Hepatocyte (in vitro differentiated cells): ENCODE measurements around the gene ABCB10. TPM values are rescaled to one million over a fixed set of nuclear protein-coding genes. Genes with fewer than 3 reads are reported as not detected.

Experiments
- DNase-seq: peaks from one replicate; pipeline ENCODE4 v3.0.0-alpha.2; 2016; ENCODE audit warnings: low spot score
- H2AFZ ChIP-seq: fragments of 200-600 bp; sonication (generic); 2 replicates; pipeline ENCODE4 v1.6.0; 2016; ENCODE audit warnings: antibody characterized with exemption, mild to moderate bottlenecking
- H3K27ac ChIP-seq: fragments of 200-600 bp; sonication (generic); 2 replicates; pipeline ENCODE4 v1.5.1; 2016; ENCODE audit warnings: mild to moderate bottlenecking
- H3K27me3 ChIP-seq: fragments of 200-600 bp; sonication (generic); 2 replicates; pipeline ENCODE4 v1.6.1; 2016
- H3K36me3 ChIP-seq: fragments of 200-600 bp; sonication (generic); replicated peaks from 2 replicates; pipeline ENCODE4 v1.5.1; 2016; ENCODE audit warnings: low read depth; ENCODE audit not compliant: insufficient read depth
- H3K4me1 ChIP-seq: fragments of 200-600 bp; sonication (generic); 2 replicates; pipeline ENCODE4 v1.5.1; 2016; ENCODE audit warnings: mild to moderate bottlenecking, moderate library complexity; ENCODE audit not compliant: insufficient read depth
- H3K4me2 ChIP-seq: fragments of 200-600 bp; sonication (generic); 2 replicates; pipeline ENCODE4 v1.6.0; 2016
- H3K4me3 ChIP-seq: fragments of 200-600 bp; sonication (generic); 2 replicates; pipeline ENCODE4 v1.5.1; 2016; ENCODE audit warnings: mild to moderate bottlenecking
- H3K79me2 ChIP-seq: fragments of 200-600 bp; sonication (generic); 2 replicates; pipeline ENCODE4 v1.6.0; 2017; ENCODE audit warnings: mild to moderate bottlenecking
- H3K9me2 ChIP-seq: fragments of 200-600 bp; sonication (generic); replicated peaks from 2 replicates; pipeline ENCODE4 v1.6.0; 2017; ENCODE audit warnings: mild to moderate bottlenecking; ENCODE audit not compliant: insufficient read depth
- H3K9me3 ChIP-seq: fragments of 200-600 bp; sonication (generic); 2 replicates; pipeline ENCODE4 v1.5.1; 2016; ENCODE audit warnings: low read depth, mild to moderate bottlenecking
- H4K20me1 ChIP-seq: fragments of 200-600 bp; sonication (generic); 2 replicates; pipeline ENCODE4 v1.6.0; 2016; ENCODE audit warnings: mild to moderate bottlenecking; ENCODE audit not compliant: insufficient read depth, poor library complexity, severe bottlenecking
- CTCF ChIP-seq: fragments of 200-600 bp; sonication (generic); IDR thresholded peaks from 2 replicates; pipeline ENCODE4 v1.5.1; 2016; ENCODE audit warnings: antibody characterized with exemption, mild to moderate bottlenecking; ENCODE audit not compliant: poor library complexity
- EZH2 ChIP-seq: fragments of 200-600 bp; sonication (generic); IDR thresholded peaks from 2 replicates; pipeline ENCODE4 v1.6.1; 2016; ENCODE audit warnings: antibody characterized with exemption, mild to moderate bottlenecking, borderline replicate concordance
- EZH2phosphoT487 ChIP-seq: fragments of 200-600 bp; sonication (generic); IDR thresholded peaks from one replicate; pipeline ENCODE4 v1.6.1; 2018; ENCODE audit warnings: antibody characterized with exemption, mild to moderate bottlenecking, low read depth, moderate library complexity; ENCODE audit not compliant: unreplicated experiment, severe bottlenecking
- WGBS: methylation state at CpG from one replicate; pipeline ENCODE4 v1.1.6; 2016; ENCODE audit warnings: low lambda C conversion rate; ENCODE audit errors: missing lambda C conversion rate; 5-methylcytosine and 5-hydroxymethylcytosine counted together
- polyA plus RNA-seq: library from polyadenylated mRNA; unstranded; fragments of >200 nt; fragmentation: Nextera tagmentation; extraction: Ambion mirVana; gene quantifications from 2 replicates; pipeline ENCODE4 v1.2.1, GENCODE V29; 2016
- total RNA-seq: library from RNA; depleted of rRNA; stranded (reverse); fragments of >200 nt; gene quantifications from 2 replicates; pipeline ENCODE4 v1.2.3, GENCODE V29; 2014

ABCB10 gene
- total and polyA plus RNA-seq, 2 experiments from 2014 or later, result 23.4 to 33.3 TPM

- H3K4me2 ChIP-seq, result no peak overlapping the region
- H3K27ac ChIP-seq, result no peak overlapping the region
- H3K9me3 ChIP-seq, result no peaks in the 10 kb centered on the region
- no peaks in the 10 kb centered on the region for H3K27me3 ChIP-seq
- DNase-seq, result no peak
- no peaks in the 10 kb centered on the region for H3K36me3 ChIP-seq
- H3K4me3 ChIP-seq, result no peak overlapping the region
- TF ChIP-seq EZH2phosphoT487 (no peak), CTCF (no peak), EZH2 (no peak)
- no peaks in the 10 kb centered on the region for H4K20me1 ChIP-seq
- H3K9me2 ChIP-seq, result no peaks in the 10 kb centered on the region
- H3K79me2 ChIP-seq, result peaks cover 4% of the 10 kb centered on the region
- H3K4me1 ChIP-seq, result no peaks in the 10 kb centered on the region
- WGBS, result 95% methylated on average over 5 of the region's 5 CpGs
- H2AFZ ChIP-seq, result no peak overlapping the region
Measured at GRCh38 chr1:229600229-229600628, 41.7 kb upstream of the ABCB10 start.

- peaks cover 4% of the 10 kb centered on the region for H3K79me2 ChIP-seq
- no peaks in the 10 kb centered on the region for H4K20me1 ChIP-seq
- no peak overlapping the region for H3K27ac ChIP-seq
Measured at GRCh38 chr1:229599218-229599954, 40.9 kb upstream of the ABCB10 start.

GRCh38 chr1:229597877-229598276 lies 39.4 kb upstream of the ABCB10 start:
- peaks cover 4% of the 10 kb centered on the region for H3K79me2 ChIP-seq
- WGBS, result 86% methylated on average over 3 of the region's 3 CpGs

More at GRCh38 chr1:229599218-229599954, 40.9 kb upstream of the ABCB10 start:
- Histone ChIP-seq H3K36me3 (no peaks in the 10 kb centered on the region), H3K27me3 (no peaks in the 10 kb centered on the region), H3K4me2 (no peak overlapping the region), H3K9me3 (no peaks in the 10 kb centered on the region), H3K4me3 (no peak overlapping the region), H2AFZ (no peak overlapping the region), H3K9me2 (no peaks in the 10 kb centered on the region), H3K4me1 (no peaks in the 10 kb centered on the region)
- WGBS, result 93% methylated on average over 3 of the region's 3 CpGs
- no peak for DNase-seq
- TF ChIP-seq EZH2phosphoT487 (no peak), CTCF (no peak), EZH2 (no peak)

More at GRCh38 chr1:229597877-229598276, 39.4 kb upstream of the ABCB10 start:
- Histone ChIP-seq H3K4me2 (no peak overlapping the region), H3K9me3 (no peaks in the 10 kb centered on the region), H3K27me3 (no peaks in the 10 kb centered on the region), H3K27ac (no peak overlapping the region), H3K9me2 (no peaks in the 10 kb centered on the region), H2AFZ (no peak overlapping the region), H4K20me1 (no peaks in the 10 kb centered on the region), H3K4me3 (no peak overlapping the region), H3K4me1 (no peaks in the 10 kb centered on the region), H3K36me3 (no peaks in the 10 kb centered on the region)
- TF ChIP-seq CTCF (no peak), EZH2 (no peak), EZH2phosphoT487 (no peak)
- no peak for DNase-seq
